Activated CD4-positive, alpha-beta T cell treated with anti-CD3 and anti-CD28 coated beads, Interleukin-2, Interleukin-4, amounts not matched to agents 100 ng/mL and 50 ng/mL, durations not matched to agents 16 hours and 8 hours (primary cell): ENCODE data around the gene RPP40.

Experiments used
- DNase-seq: peaks from one replicate; pipeline ENCODE4 v3.0.0-alpha.2; 2020; ENCODE audit warnings: low spot score

Gene RPP40

GRCh38 chr6:4969609-4970285 lies 34.1 kb downstream of the RPP40 start:
- no peak for DNase-seq

- no peak for DNase-seq
These were observed 36.4 kb downstream of the RPP40 start for GRCh38 chr6:4967301-4968030.

- no peak for DNase-seq
These were observed 38.1 kb downstream of the RPP40 start for GRCh38 chr6:4965562-4966389.

- no peak for DNase-seq
These were observed 38.9 kb downstream of the RPP40 start for GRCh38 chr6:4964675-4965561.

GRCh38 chr6:4962905-4963304 lies 40.9 kb downstream of the RPP40 start:
- DNase-seq = no peak

- no peak for DNase-seq
These were observed 42.3 kb downstream of the RPP40 start for GRCh38 chr6:4961322-4962168.

- no peak for DNase-seq
These were observed 45.2 kb downstream of the RPP40 start for GRCh38 chr6:4958624-4959023.

GRCh38 chr6:4957521-4958231 lies 46.2 kb downstream of the RPP40 start:
- no peak for DNase-seq

GRCh38 chr6:4956625-4957024 lies 47.2 kb downstream of the RPP40 start:
- no peak for DNase-seq

- no peak for DNase-seq
These were observed 50.4 kb downstream of the RPP40 start for GRCh38 chr6:4953440-4953839.

- DNase-seq = no peak
These were observed 52.9 kb downstream of the RPP40 start for GRCh38 chr6:4950836-4951533.

- DNase-seq = no peak
These were observed 53.8 kb downstream of the RPP40 start for GRCh38 chr6:4950076-4950475.

- no peak for DNase-seq
These were observed 54.9 kb downstream of the RPP40 start for GRCh38 chr6:4948781-4949450.

- no peak for DNase-seq
These were observed 56.1 kb downstream of the RPP40 start for GRCh38 chr6:4947716-4948115.

GRCh38 chr6:4946521-4946920 lies 57.3 kb downstream of the RPP40 start:
- DNase-seq = no peak
